H1 (cell line): ENCODE results near the gene CELSR1. TPM values are rescaled to one million over a fixed set of nuclear protein-coding genes. Genes with fewer than 3 reads are reported as not detected.

ENCODE experiments used
- CTCF ChIA-PET: fragments of 300-600 bp; sonication (Branson Sonifier 250); formaldehyde crosslinking; loops from one replicate; lab custom pipeline; 2021; ENCODE audit not compliant: partially characterized antibody; lab: Charles Lee
- POLR2A ChIA-PET: fragments of 300-600 bp; sonication (Branson Sonifier 250); formaldehyde crosslinking; loops from one replicate; lab custom pipeline; 2021; ENCODE audit warnings: inconsistent platforms; ENCODE audit not compliant: partially characterized antibody; lab: Charles Lee
- DNase-seq, 2 experiments: peaks; one replicate each; pipeline versions ENCODE4 v3.0.0 to v3.0.0-alpha.2; 2010 to 2022; ENCODE audit warnings: low spot score in 2 of 2, low read depth in 1 of 2, mixed read lengths in 1 of 2
- FAIRE-seq: peaks from 2 replicates; lab custom pipeline; 2011; peaks lifted over from hg19 to GRCh38; lab: Jason Lieb, UNC
- H2AFZ ChIP-seq: 2 replicates; pipeline ENCODE4 v1.8.1; 2012; ENCODE audit warnings: low read length, inconsistent platforms
- H2AK5ac ChIP-seq: 2 replicates; pipeline ENCODE4 v1.6.1; 2013; ENCODE audit warnings: low read depth, low read length
- H2BK120ac ChIP-seq: replicated peaks from 2 replicates; pipeline ENCODE3; 2013; ENCODE audit warnings: low read depth, low read length, inconsistent platforms
- H2BK12ac ChIP-seq: 2 replicates; pipeline ENCODE4 v1.6.1; 2013; ENCODE audit warnings: low read depth, low read length
- H2BK15ac ChIP-seq: 2 replicates; pipeline ENCODE4 v1.6.1; 2013; ENCODE audit warnings: low read length
- H2BK20ac ChIP-seq: 2 replicates; pipeline ENCODE4 v1.6.1; 2013; ENCODE audit warnings: low read length
- H2BK5ac ChIP-seq: 2 replicates; pipeline ENCODE4 v1.6.1; 2013; ENCODE audit warnings: low read depth, low read length
- H3K14ac ChIP-seq: 2 replicates; pipeline ENCODE4 v1.6.1; 2013; ENCODE audit warnings: inconsistent platforms; ENCODE audit not compliant: insufficient read length
- H3K18ac ChIP-seq: 2 replicates; pipeline ENCODE4 v1.6.1; 2013; ENCODE audit warnings: low read length; ENCODE audit errors: extremely low read depth
- H3K23ac ChIP-seq: 2 replicates; pipeline ENCODE4 v1.6.1; 2013; ENCODE audit warnings: inconsistent platforms; ENCODE audit not compliant: insufficient read length
- H3K23me2 ChIP-seq: 2 replicates; pipeline ENCODE4 v1.6.1; 2013; ENCODE audit warnings: low read depth, low read length
- H3K27ac ChIP-seq: 2 replicates; pipeline ENCODE4 v1.6.1; 2011; ENCODE audit warnings: low read depth, low read length, inconsistent platforms
- H3K27me3 ChIP-seq, 4 experiments: replicated peaks in 1 of 4; 1 replicate in 1 of 4; 2 replicates in 3 of 4; pipeline versions ENCODE4 v1.6.1 to v1.8.1; 2011 to 2013; ENCODE audit warnings: low read length in 3 of 4, mild to moderate bottlenecking in 3 of 4, inconsistent platforms in 2 of 4, mixed read lengths in 2 of 4, moderate library complexity in 1 of 4; ENCODE audit not compliant: control insufficient read depth in 3 of 4, insufficient read depth in 3 of 4; ENCODE audit errors: extremely low read depth in 1 of 4
- H3K36me3 ChIP-seq, 4 experiments: 2 replicates each; pipeline versions ENCODE4 v1.6.1 to v1.8.1; 2011 to 2013; ENCODE audit warnings: mild to moderate bottlenecking in 4 of 4, low read length in 3 of 4, moderate library complexity in 2 of 4, control low read depth in 1 of 4, inconsistent platforms in 1 of 4; ENCODE audit not compliant: insufficient read depth in 4 of 4, control insufficient read depth in 2 of 4
- H3K4ac ChIP-seq: replicated peaks from 2 replicates; pipeline ENCODE3; 2013; ENCODE audit warnings: low read length, low read depth, mixed read lengths, inconsistent platforms; ENCODE audit not compliant: insufficient read length
- H3K4me1 ChIP-seq, 4 experiments: replicated peaks in 1 of 4; 1 replicate in 1 of 4; 2 replicates in 3 of 4; pipeline versions ENCODE4 v1.6.1 to v1.8.1; 2011 to 2013; ENCODE audit warnings: low read length in 3 of 4, inconsistent platforms in 2 of 4, mixed read lengths in 1 of 4; ENCODE audit not compliant: insufficient read depth in 4 of 4, control insufficient read depth in 3 of 4
- H3K4me2 ChIP-seq, 2 experiments: 2 replicates each; pipeline versions ENCODE4 v1.6.1 to v1.8.1; 2011 to 2013; ENCODE audit warnings: low read depth in 2 of 2, low read length in 2 of 2, control low read depth in 1 of 2, inconsistent platforms in 1 of 2, mild to moderate bottlenecking in 1 of 2; ENCODE audit not compliant: insufficient read depth in 1 of 2
- H3K4me3 ChIP-seq, 4 experiments: fragments of 200-600, 300-600 bp in 1 of 4; sonication (generic), shearing (Covaris generic), sonication (Bioruptor Twin) in 1 of 4; 2 replicates each; pipeline versions ENCODE4 v1.5.1 to v1.8.1; 2011 to 2016; ENCODE audit warnings: low read length in 4 of 4, low read depth in 3 of 4, control low read depth in 2 of 4, inconsistent platforms in 2 of 4, mild to moderate bottlenecking in 2 of 4, mixed read lengths in 1 of 4, moderate library complexity in 1 of 4; ENCODE audit not compliant: insufficient read depth in 2 of 4; ENCODE audit errors: extremely low read depth in 1 of 4
- H3K56ac ChIP-seq: replicated peaks from 2 replicates; pipeline ENCODE3; 2013; ENCODE audit warnings: low read depth, mild to moderate bottlenecking, mixed read lengths, low read length, inconsistent platforms; ENCODE audit not compliant: insufficient read length
- H3K79me1 ChIP-seq: 2 replicates; pipeline ENCODE4 v1.6.1; 2013; ENCODE audit warnings: low read depth, low read length, control low read depth
- H3K79me2 ChIP-seq, 2 experiments: 2 replicates each; pipeline versions ENCODE4 v1.6.1 to v1.8.1; 2012 to 2013; ENCODE audit warnings: low read length in 2 of 2, mild to moderate bottlenecking in 2 of 2, inconsistent platforms in 1 of 2; ENCODE audit not compliant: insufficient read depth in 2 of 2, control insufficient read depth in 1 of 2
- H3K9ac ChIP-seq, 4 experiments: replicated peaks in 1 of 4; 1 replicate in 1 of 4; 2 replicates in 3 of 4; pipeline versions ENCODE4 v1.6.1 to v1.8.1; 2011 to 2013; ENCODE audit warnings: low read depth in 3 of 4, low read length in 3 of 4, control low read depth in 2 of 4, mild to moderate bottlenecking in 2 of 4, moderate library complexity in 2 of 4, inconsistent platforms in 1 of 4; ENCODE audit errors: extremely low read depth in 1 of 4
- H3K9me3 ChIP-seq, 2 experiments: 2 replicates each; pipeline versions ENCODE4 v1.6.1 to v1.8.1; 2012 to 2013; ENCODE audit warnings: mild to moderate bottlenecking in 2 of 2, moderate library complexity in 2 of 2, control low read depth in 1 of 2, inconsistent platforms in 1 of 2, low read depth in 1 of 2, low read length in 1 of 2, mixed read lengths in 1 of 2; ENCODE audit not compliant: insufficient read depth in 2 of 2
- H4K20me1 ChIP-seq, 2 experiments: replicated peaks in 1 of 2; 2 replicates each; pipeline versions ENCODE3 to v1.8.1; 2011 to 2013; ENCODE audit warnings: inconsistent platforms in 2 of 2, low read length in 2 of 2, mild to moderate bottlenecking in 1 of 2; ENCODE audit not compliant: insufficient read depth in 2 of 2, control insufficient read depth in 1 of 2
- H4K5ac ChIP-seq: 2 replicates; pipeline ENCODE4 v1.6.1; 2013; ENCODE audit warnings: low read length, low read depth, mixed read lengths, inconsistent platforms; ENCODE audit not compliant: insufficient read length
- H4K8ac ChIP-seq: 2 replicates; pipeline ENCODE4 v1.8.0; 2013; ENCODE audit warnings: mild to moderate bottlenecking, moderate library complexity, low read length, inconsistent platforms; ENCODE audit not compliant: insufficient read depth; ENCODE audit errors: extremely low read depth
- H4K91ac ChIP-seq: replicated peaks from 2 replicates; pipeline ENCODE3; 2013; ENCODE audit warnings: low read length, mixed read lengths, inconsistent platforms; ENCODE audit not compliant: insufficient read length
- CHD2 ChIP-seq: IDR thresholded peaks from 2 replicates; pipeline ENCODE4 v1.6.1; 2012; ENCODE audit warnings: low read length, improper control_type of control experiment
- EGR1 ChIP-seq: IDR thresholded peaks from 2 replicates; pipeline ENCODE4 v1.6.1; 2011; ENCODE audit warnings: low read depth, low read length, borderline replicate concordance
- EP300 ChIP-seq, 2 experiments: IDR thresholded peaks; 1 replicate in 1 of 2; 2 replicates in 1 of 2; pipeline ENCODE4 v1.6.1; 2011 to 2012; ENCODE audit warnings: low read depth in 2 of 2, low read length in 2 of 2, mild to moderate bottlenecking in 2 of 2, borderline replicate concordance in 1 of 2, inconsistent platforms in 1 of 2, moderate library complexity in 1 of 2
- HDAC6 ChIP-seq: IDR thresholded peaks from one replicate; pipeline ENCODE4 v1.7.1; 2012; ENCODE audit warnings: low read depth, mild to moderate bottlenecking, inconsistent platforms, low read length, moderate library complexity
- JUN ChIP-seq: IDR thresholded peaks from 2 replicates; pipeline ENCODE4 v1.6.1; 2011; ENCODE audit warnings: low read depth, mild to moderate bottlenecking, improper control_type of control experiment, low read length
- KDM4A ChIP-seq: IDR thresholded peaks from one replicate; pipeline ENCODE4 v1.7.1; 2012; ENCODE audit warnings: low read depth, mild to moderate bottlenecking, moderate library complexity, low read length, inconsistent platforms; ENCODE audit not compliant: severe bottlenecking
- KDM5A ChIP-seq: fragments of 200-600 bp; IDR thresholded peaks from 2 replicates; pipeline ENCODE4 v1.7.1; 2012; ENCODE audit warnings: mild to moderate bottlenecking, low read length, inconsistent platforms, mixed read lengths
- POLR2AphosphoS5 ChIP-seq: IDR thresholded peaks from 2 replicates; pipeline ENCODE4 v1.6.1; 2011; ENCODE audit warnings: low read depth, low read length
- POU5F1 ChIP-seq: IDR thresholded peaks from 2 replicates; pipeline ENCODE4 v1.6.1; 2011; ENCODE audit warnings: low read depth, mild to moderate bottlenecking, low read length, moderate library complexity
- SP2 ChIP-seq: IDR thresholded peaks from 2 replicates; pipeline ENCODE4 v1.6.1; 2012; ENCODE audit warnings: mild to moderate bottlenecking, low read length, inconsistent platforms
- SP4 ChIP-seq: IDR thresholded peaks from 2 replicates; pipeline ENCODE4 v1.6.1; 2012; ENCODE audit warnings: low read length, inconsistent platforms
- TAF1 ChIP-seq: IDR thresholded peaks from 2 replicates; pipeline ENCODE4 v1.6.1; 2011; ENCODE audit warnings: mild to moderate bottlenecking, low read depth, low read length
- USF2 ChIP-seq: IDR thresholded peaks from 2 replicates; pipeline ENCODE4 v1.6.1; 2011; ENCODE audit warnings: low read length, improper control_type of control experiment
- WGBS, 2 experiments: shearing (Covaris generic) in 1 of 2; methylation state at CpG; one replicate each; pipeline versions ENCODE4 v1.1.6 to v1.1.7; 2013 to 2015; ENCODE audit warnings: low lambda C conversion rate in 2 of 2, mixed read lengths in 2 of 2, inconsistent platforms in 1 of 2, low coverage in 1 of 2, missing lambda C conversion rate in 1 of 2; ENCODE audit not compliant: insufficient replicate concordance in 2 of 2, insufficient coverage in 1 of 2, insufficient read length in 1 of 2; ENCODE audit errors: extremely low coverage in 1 of 2, missing lambda C conversion rate in 1 of 2; 5-methylcytosine and 5-hydroxymethylcytosine counted together
- polyA plus RNA-seq, 7 experiments: library from polyadenylated mRNA; depleted of rRNA in 3 of 7; stranded (reverse) in 5 of 7; unstranded in 2 of 7; fragments of >200 nt in 5 of 7; fragments of 200-250 nt in 2 of 7; gene quantifications; 1 replicate in 5 of 7; 2 replicates in 1 of 7; 4 replicates in 1 of 7; pipeline versions ENCODE4 v1.2.1 to v1.2.3, GENCODE V29; 2011 to 2013; ENCODE audit warnings: missing spikeins in 2 of 7, mixed read lengths in 2 of 7
- total RNA-seq: library from RNA; stranded (reverse); fragmentation: NEBNext Ultra II Directional; extraction: Animal tissue kit (Norgen Biotek cat#: 25700); gene quantifications from 2 replicates; pipeline ENCODE4 v1.2.1, GENCODE V29; 2021
- TF ChIP-seq, protein P1 (sequence below): IDR thresholded peaks from 2 replicates; pipeline ENCODE4 v1.6.1; 2012; ENCODE audit warnings: inconsistent platforms

CELSR1 gene
- total and polyA plus RNA-seq, 2 of the 8 experiments (the other 6 are each of a cell fraction or from before 2014, with no cell fraction given) = 9.0 to 12.4 TPM

- Histone ChIP-seq H3K9ac (no peak overlapping the region), H4K8ac (no peak overlapping the region), H3K9me3 (peaks cover 3 to 11% of the 10 kb centered on the region in 2 experiments; a peak in 2 of 4 replicates), H2BK15ac (no peak overlapping the region), H3K4me2 (no peak overlapping the region), H3K56ac (no peak overlapping the region), H3K4me1 (no peaks in the 10 kb centered on the region), H3K27me3 (no peaks in the 10 kb centered on the region; a peak in 2 of 7 replicates), H3K79me2 (no peaks in the 10 kb centered on the region), H3K4me3 (no peak overlapping the region), H2BK120ac (no peak overlapping the region), H3K36me3 (no peaks in the 10 kb centered on the region), H3K14ac (no peak overlapping the region), H4K20me1 (no peaks in the 10 kb centered on the region), H3K23ac (no peak overlapping the region), H3K23me2 (no peaks in the 10 kb centered on the region), H2AK5ac (no peak overlapping the region), H2BK20ac (no peak overlapping the region), H2AFZ (no peak overlapping the region), H4K91ac (no peak overlapping the region), H3K27ac (no peak overlapping the region), H2BK12ac (no peak overlapping the region), H4K5ac (no peak overlapping the region), H2BK5ac (no peak overlapping the region; the same call in 1 of the 2 replicates), H3K79me1 (no peaks in the 10 kb centered on the region), H3K4ac (no peak overlapping the region), H3K18ac (no peak overlapping the region)
- 99% methylated on average over 4 of the region's 4 CpGs; no CpG with 5 or more reads in 1 of the 2 experiments for WGBS, 2 experiments
- FAIRE-seq (no peak), DNase-seq (no peak)
- ChIA-PET POLR2A (interaction anchor here (1.3 kb wide), 1 partner anchor 9 kb away, joined by 4 read pairs; no protein-coding TSS in a partner anchor), CTCF (interaction anchor here (1.7 to 4.0 kb wide), 3 partner anchors 10 to 197 kb away, joined by 8 to 33 read pairs (median 10); no protein-coding TSS in a partner anchor)
- TF ChIP-seq EP300 (IDR thresholded peaks at IDR 0.05; ENCODE audit: borderline replicate concordance in 1 of 2, low read depth in 2 of 2, low read length in 2 of 2) (no peak), EGR1 (no peak), SP2 (no peak), KDM5A (no peak), SP4 (no peak), HDAC6 (no peak), POLR2AphosphoS5 (no peak), TAF1 (no peak), USF2 (no peak), KDM4A (no peak), CHD2 (no peak), POU5F1 (no peak), JUN (no peak)
- TF ChIP-seq, protein P1, sequence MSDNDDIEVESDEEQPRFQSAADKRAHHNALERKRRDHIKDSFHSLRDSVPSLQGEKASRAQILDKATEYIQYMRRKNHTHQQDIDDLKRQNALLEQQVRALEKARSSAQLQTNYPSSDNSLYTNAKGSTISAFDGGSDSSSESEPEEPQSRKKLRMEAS = no peak
These were observed 15.8 kb upstream of the CELSR1 start for GRCh38 chr22:46553189-46553588.
